ENCODE data around the gene SPARC.

DNA sequence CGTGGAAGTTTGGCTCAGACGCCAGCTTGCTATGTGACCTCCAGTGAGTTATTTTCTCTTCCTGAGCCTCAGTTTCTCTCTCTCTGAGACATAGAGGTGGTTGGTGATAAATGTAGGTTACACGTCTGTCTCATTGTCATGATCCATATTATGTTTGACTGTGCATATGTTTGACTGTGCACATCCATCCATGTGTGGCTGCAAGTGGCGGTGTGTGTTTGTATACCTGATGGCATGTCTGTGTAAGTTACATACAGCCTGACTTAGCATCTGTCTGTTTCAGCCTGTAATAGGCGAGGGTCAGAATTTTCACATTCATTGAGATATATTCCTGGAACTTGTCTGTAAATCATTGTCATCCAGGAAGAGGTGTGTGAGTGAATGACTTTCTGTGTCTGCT lies 3.3 kb downstream of the SPARC start:
- TF ChIP-seq, protein P1, sequence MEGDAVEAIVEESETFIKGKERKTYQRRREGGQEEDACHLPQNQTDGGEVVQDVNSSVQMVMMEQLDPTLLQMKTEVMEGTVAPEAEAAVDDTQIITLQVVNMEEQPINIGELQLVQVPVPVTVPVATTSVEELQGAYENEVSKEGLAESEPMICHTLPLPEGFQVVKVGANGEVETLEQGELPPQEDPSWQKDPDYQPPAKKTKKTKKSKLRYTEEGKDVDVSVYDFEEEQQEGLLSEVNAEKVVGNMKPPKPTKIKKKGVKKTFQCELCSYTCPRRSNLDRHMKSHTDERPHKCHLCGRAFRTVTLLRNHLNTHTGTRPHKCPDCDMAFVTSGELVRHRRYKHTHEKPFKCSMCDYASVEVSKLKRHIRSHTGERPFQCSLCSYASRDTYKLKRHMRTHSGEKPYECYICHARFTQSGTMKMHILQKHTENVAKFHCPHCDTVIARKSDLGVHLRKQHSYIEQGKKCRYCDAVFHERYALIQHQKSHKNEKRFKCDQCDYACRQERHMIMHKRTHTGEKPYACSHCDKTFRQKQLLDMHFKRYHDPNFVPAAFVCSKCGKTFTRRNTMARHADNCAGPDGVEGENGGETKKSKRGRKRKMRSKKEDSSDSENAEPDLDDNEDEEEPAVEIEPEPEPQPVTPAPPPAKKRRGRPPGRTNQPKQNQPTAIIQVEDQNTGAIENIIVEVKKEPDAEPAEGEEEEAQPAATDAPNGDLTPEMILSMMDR (optimal IDR thresholded peaks at IDR 0.05 in 1 of 3, IDR thresholded peaks at IDR 0.05 in 1 of 3, conservative IDR thresholded peaks at IDR 0.05 in 1 of 3; ENCODE audit: extremely low read depth in 1 of 3, insufficient read depth in 2 of 3, low read length in 3 of 3), result no peak
- no peak for TF ChIP-seq EZH2 (IDR thresholded peaks at IDR 0.05; ENCODE audit: low read length)

Measured in keratinocyte (primary cell).